ENCODE data around the gene ABCC12.

- TF ChIP-seq POLR2AphosphoS5 (IDR thresholded peaks at IDR 0.05; ENCODE audit: low read depth, low read length) (no peak), POLR2A (IDR thresholded peaks at IDR 0.05; ENCODE audit: low read depth, low read length) (no peak), TAF1 (IDR thresholded peaks at IDR 0.05; ENCODE audit: low read depth, low read length) (no peak), SPI1 (IDR thresholded peaks at IDR 0.05; ENCODE audit: low read depth, low read length) (no peak), POU2F2 (IDR thresholded peaks at IDR 0.05; ENCODE audit: low read depth, low read length) (no peak)
Observed at GRCh38 chr16:48131201-48131935, 24.4 kb downstream of the ABCC12 start.
